Measurements from ENCODE around the gene PITPNC1. TPM values are rescaled to one million over a fixed set of nuclear protein-coding genes. Genes with fewer than 3 reads are reported as not detected.

Gene PITPNC1
- total RNA-seq, 4 donors from 2014 or later = 7.6 to 30.1 (median 15.1) TPM

GRCh38 chr17:67474081-67474661 is 97.1 kb downstream of the PITPNC1 start:
- no peaks in the 10 kb centered on the region for H3K36me3 ChIP-seq
- peaks cover 0 to 46% (median 7%) of the 10 kb centered on the region in 3 donors for H3K4me1 ChIP-seq
- no peaks in the 10 kb centered on the region for H3K9me3 ChIP-seq
- ATAC-seq = peak; percentile 80
- H3K27me3 ChIP-seq = no peaks in the 10 kb centered on the region
- no peak overlapping the region for H3K4me3 ChIP-seq
- TF ChIP-seq, protein P1, sequence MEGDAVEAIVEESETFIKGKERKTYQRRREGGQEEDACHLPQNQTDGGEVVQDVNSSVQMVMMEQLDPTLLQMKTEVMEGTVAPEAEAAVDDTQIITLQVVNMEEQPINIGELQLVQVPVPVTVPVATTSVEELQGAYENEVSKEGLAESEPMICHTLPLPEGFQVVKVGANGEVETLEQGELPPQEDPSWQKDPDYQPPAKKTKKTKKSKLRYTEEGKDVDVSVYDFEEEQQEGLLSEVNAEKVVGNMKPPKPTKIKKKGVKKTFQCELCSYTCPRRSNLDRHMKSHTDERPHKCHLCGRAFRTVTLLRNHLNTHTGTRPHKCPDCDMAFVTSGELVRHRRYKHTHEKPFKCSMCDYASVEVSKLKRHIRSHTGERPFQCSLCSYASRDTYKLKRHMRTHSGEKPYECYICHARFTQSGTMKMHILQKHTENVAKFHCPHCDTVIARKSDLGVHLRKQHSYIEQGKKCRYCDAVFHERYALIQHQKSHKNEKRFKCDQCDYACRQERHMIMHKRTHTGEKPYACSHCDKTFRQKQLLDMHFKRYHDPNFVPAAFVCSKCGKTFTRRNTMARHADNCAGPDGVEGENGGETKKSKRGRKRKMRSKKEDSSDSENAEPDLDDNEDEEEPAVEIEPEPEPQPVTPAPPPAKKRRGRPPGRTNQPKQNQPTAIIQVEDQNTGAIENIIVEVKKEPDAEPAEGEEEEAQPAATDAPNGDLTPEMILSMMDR (IDR thresholded peaks at IDR 0.05) = peak in 1 of 4 experiments; percentile 26
- TF ChIP-seq POLR2AphosphoS5 (IDR thresholded peaks at IDR 0.05) (peak; percentile 49), EP300 (IDR thresholded peaks at IDR 0.05) (no peak), POLR2A (IDR thresholded peaks at IDR 0.05) (no peak)
- 32 to 41% methylated on average over 9 to 12 of the region's 12 CpGs for WGBS, 2 donors (ENCODE audit: low coverage in 1 of 2)
- H3K27ac ChIP-seq = peak overlapping the region in 3 of 4 donors; percentile 38 to 76 (median 66)

DNA sequence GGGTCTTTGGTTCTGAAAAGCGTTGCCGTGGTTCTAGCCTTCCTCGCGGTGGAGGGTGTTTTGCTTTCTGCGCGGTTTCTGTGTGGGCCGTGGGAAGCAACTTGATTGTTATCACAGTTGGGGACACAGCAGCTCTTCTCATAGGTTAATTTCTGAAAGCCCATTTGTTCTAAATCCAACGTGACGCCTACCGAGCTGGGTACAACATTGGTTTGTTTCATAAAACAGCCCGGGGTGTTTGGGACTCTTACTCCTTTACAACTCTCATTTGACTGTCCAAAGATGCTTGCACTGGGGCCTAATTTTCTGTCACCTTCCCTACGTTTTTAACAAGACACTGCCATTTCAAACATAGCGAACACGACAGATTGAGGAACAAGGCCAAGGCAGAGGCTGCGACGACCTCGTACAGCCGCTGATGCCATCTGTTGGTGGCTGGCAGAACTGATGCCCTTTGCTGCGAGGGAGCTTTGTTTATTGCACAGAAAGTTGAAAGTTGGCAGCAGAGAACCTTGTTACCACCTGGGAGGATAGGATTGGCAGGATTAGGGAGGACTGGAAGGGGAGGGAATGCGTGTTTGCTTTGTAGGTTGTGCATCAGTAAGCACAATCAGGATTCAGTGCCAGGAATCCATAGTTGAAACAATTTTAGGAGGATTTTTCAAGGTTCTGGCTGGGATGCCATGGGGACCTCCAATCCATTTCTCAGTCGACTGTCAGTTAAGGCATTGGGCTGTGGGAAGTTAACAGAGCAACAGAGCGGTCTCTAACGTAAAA is 98.3 kb downstream of the PITPNC1 start:
- WGBS, 2 donors (ENCODE audit: low coverage in 1 of 2) = 55 to 71% methylated on average over 15 to 20 of the region's 23 CpGs
- ATAC-seq = peak; percentile 73
- no peaks in the 10 kb centered on the region for H3K27me3 ChIP-seq
- no peaks in the 10 kb centered on the region for H3K9me3 ChIP-seq
- TF ChIP-seq POLR2AphosphoS5 (IDR thresholded peaks at IDR 0.05) (peak; percentile 11), POLR2A (IDR thresholded peaks at IDR 0.05) (no peak), EP300 (IDR thresholded peaks at IDR 0.05) (no peak)
- TF ChIP-seq, protein P1 (IDR thresholded peaks at IDR 0.05) = peak; percentile 70 to 93 (median 76)
- peaks cover 0 to 52% (median 7%) of the 10 kb centered on the region in 3 donors for H3K4me1 ChIP-seq
- H3K36me3 ChIP-seq = no peaks in the 10 kb centered on the region
- H3K4me3 ChIP-seq = no peak overlapping the region
- peak overlapping the region in 3 of 4 donors; percentile 38 to 76 (median 66) for H3K27ac ChIP-seq

DNA sequence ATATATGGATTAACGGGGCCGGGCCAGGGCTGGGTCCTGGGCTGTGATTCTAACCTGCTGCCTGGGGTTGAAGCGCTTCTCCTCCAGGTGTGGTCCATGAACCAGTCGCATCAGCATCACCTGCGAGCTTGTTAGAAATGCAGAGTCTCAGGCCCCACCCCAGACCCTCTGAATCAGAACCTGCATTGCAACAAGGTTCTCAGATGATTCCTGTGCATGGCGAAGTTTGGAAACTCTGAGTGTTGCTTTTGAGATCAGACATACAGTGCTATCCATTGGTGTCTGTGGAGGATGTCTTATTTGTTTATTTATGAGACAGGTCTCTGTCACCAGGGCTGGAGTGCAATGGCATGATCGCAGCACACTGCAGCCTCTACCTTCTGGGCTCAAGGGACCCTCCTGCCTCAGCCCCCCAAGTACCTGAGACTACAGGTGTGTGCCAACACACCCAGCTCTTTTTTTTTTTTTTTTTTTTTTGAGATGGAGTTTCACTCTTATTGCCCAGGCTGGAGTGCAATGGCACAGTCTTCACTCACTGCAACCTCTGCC is 99.8 kb downstream of the PITPNC1 start:
- H3K9me3 ChIP-seq = no peaks in the 10 kb centered on the region
- H3K4me3 ChIP-seq = no peak overlapping the region
- no peak for ATAC-seq
- TF ChIP-seq POLR2AphosphoS5 (IDR thresholded peaks at IDR 0.05) = no peak
- TF ChIP-seq, protein P1 (IDR thresholded peaks at IDR 0.05) = no peak
- TF ChIP-seq POLR2A (IDR thresholded peaks at IDR 0.05) = no peak
- no peak for TF ChIP-seq EP300 (IDR thresholded peaks at IDR 0.05)
- no CpG with 5 or more reads among the region's 7 CpGs for WGBS, 2 donors (ENCODE audit: low coverage in 1 of 2)
- H3K4me1 ChIP-seq = peaks cover 0 to 63% (median 7%) of the 10 kb centered on the region in 3 donors
- no peaks in the 10 kb centered on the region for H3K36me3 ChIP-seq
- peak overlapping the region in 1 of 4 donors; percentile 76 for H3K27ac ChIP-seq
- no peaks in the 10 kb centered on the region for H3K27me3 ChIP-seq

- Histone ChIP-seq H3K27me3 (no peaks in the 10 kb centered on the region), H3K4me3 (no peak overlapping the region)
- ATAC-seq = no peak
Measured at GRCh38 chr17:67477687-67478086, 100.6 kb downstream of the PITPNC1 start.

More at GRCh38 chr17:67477687-67478086, 100.6 kb downstream of the PITPNC1 start:
- Histone ChIP-seq H3K9me3 (no peaks in the 10 kb centered on the region), H3K27ac (peak overlapping the region in 3 of 4 donors; percentile 4 to 65 (median 10)), H3K4me1 (peaks cover 0 to 70% (median 7%) of the 10 kb centered on the region in 3 donors), H3K36me3 (no peaks in the 10 kb centered on the region)
- WGBS, 2 donors (ENCODE audit: low coverage in 1 of 2) = 80 to 100% methylated on average over 1 of the region's 4 CpGs
- TF ChIP-seq POLR2AphosphoS5 (IDR thresholded peaks at IDR 0.05) = no peak
- TF ChIP-seq POLR2A (IDR thresholded peaks at IDR 0.05) = no peak
- TF ChIP-seq, protein P1 (IDR thresholded peaks at IDR 0.05) = no peak
- TF ChIP-seq EP300 (IDR thresholded peaks at IDR 0.05) = no peak

All from gastroesophageal sphincter (tissue), 4 donors.